OCI-LY7 (cell line): Measurements from ENCODE around the gene SPAG16. TPM values are rescaled to one million over a fixed set of nuclear protein-coding genes. Genes with fewer than 3 reads are reported as not detected.

Experiments used
- BruUV-seq: library from RNA; stranded (reverse); fragments of 400-500 nt; replicated peaks from 2 replicates; lab custom pipeline; 2021; lab: Mats Ljungman, UMichigan
- CTCF ChIA-PET: fragments of 300-600 bp; sonication (Branson Sonifier 250); formaldehyde crosslinking; loops from one replicate; lab custom pipeline; 2022; ENCODE audit warnings: antibody characterized with exemption; ENCODE audit not compliant: unreplicated experiment; lab: Charles Lee
- POLR2A ChIA-PET: fragments of 300-600 bp; sonication (Branson Sonifier 250); formaldehyde crosslinking; loops from one replicate; lab custom pipeline; 2022; ENCODE audit warnings: antibody characterized with exemption; lab: Charles Lee
- DNase-seq: peaks from one replicate; pipeline ENCODE4 v3.0.0-alpha.2; 2015; ENCODE audit warnings: low spot score
- H2AFZ ChIP-seq: fragments of 200-600 bp; sonication (generic), shearing (Covaris generic); 2 replicates; pipeline ENCODE4 v1.6.1; 2014; ENCODE audit warnings: mild to moderate bottlenecking, antibody characterized with exemption, low read length, moderate library complexity
- H3K27ac ChIP-seq: fragments of 200-600 bp; sonication (generic); 2 replicates; pipeline ENCODE4 v1.5.1; 2014; ENCODE audit warnings: mixed run types, low read depth, mild to moderate bottlenecking, moderate library complexity, low read length, inconsistent platforms; ENCODE audit not compliant: poor library complexity, severe bottlenecking
- H3K36me3 ChIP-seq: fragments of 200-600 bp; sonication (generic); 2 replicates; pipeline ENCODE4 v1.6.1; 2014; ENCODE audit warnings: mild to moderate bottlenecking, antibody characterized with exemption, low read length, moderate library complexity, mixed read lengths; ENCODE audit not compliant: insufficient read depth
- H3K4me1 ChIP-seq: fragments of 200-600 bp; sonication (generic); 2 replicates; pipeline ENCODE4 v1.5.1; 2014; ENCODE audit warnings: mild to moderate bottlenecking, low read length; ENCODE audit not compliant: insufficient read depth, poor library complexity, severe bottlenecking
- H3K4me2 ChIP-seq: fragments of 200-600 bp; sonication (generic); 2 replicates; pipeline ENCODE4 v1.6.1; 2014; ENCODE audit warnings: mild to moderate bottlenecking, low read length
- H3K4me3 ChIP-seq: fragments of 200-600 bp; sonication (generic); 2 replicates; pipeline ENCODE4 v1.5.1; 2014; ENCODE audit warnings: mild to moderate bottlenecking, low read depth, low read length; ENCODE audit not compliant: poor library complexity, severe bottlenecking
- H3K79me2 ChIP-seq: fragments of 200-600 bp; sonication (generic); 2 replicates; pipeline ENCODE4 v1.6.1; 2016; ENCODE audit warnings: low read depth, mild to moderate bottlenecking, low read length, moderate library complexity, mixed read lengths; ENCODE audit not compliant: insufficient read depth
- H3K9me2 ChIP-seq: fragments of 200-600 bp; sonication (generic); 2 replicates; pipeline ENCODE4 v1.6.1; 2016; ENCODE audit warnings: mild to moderate bottlenecking, low read length, mixed read lengths; ENCODE audit not compliant: insufficient read depth
- H3K9me3 ChIP-seq: fragments of 200-600 bp; sonication (generic); 2 replicates; pipeline ENCODE4 v1.6.1; 2014; ENCODE audit warnings: mild to moderate bottlenecking, mixed run types, low read length, mixed read lengths
- H4K20me1 ChIP-seq: fragments of 200-600 bp; sonication (generic); 2 replicates; pipeline ENCODE4 v1.6.1; 2014; ENCODE audit warnings: mild to moderate bottlenecking, antibody characterized with exemption, low read length, moderate library complexity, mixed read lengths; ENCODE audit not compliant: insufficient read depth
- CTCF ChIP-seq: fragments of 200-600 bp; sonication (generic); conservative IDR thresholded peaks from 2 replicates; pipeline ENCODE4 v1.5.1; 2014; ENCODE audit warnings: mild to moderate bottlenecking, antibody characterized with exemption, low read length, moderate library complexity, mixed read lengths
- EZH2phosphoT487 ChIP-seq: fragments of 200-600 bp; sonication (generic); IDR thresholded peaks from 2 replicates; pipeline ENCODE4 v1.6.1; 2018; ENCODE audit warnings: low read depth, borderline replicate concordance, mild to moderate bottlenecking, mixed run types, antibody characterized with exemption, low read length, moderate library complexity, mixed read lengths
- intact Hi-C: fragments of 100-400 bp; cut with micrococcal nuclease; formaldehyde crosslinking; loops from one replicate; pipeline ENCODE4 v1.10.0; 2022; ENCODE audit not compliant: unreplicated experiment
- total RNA-seq, 2 experiments: library from RNA; depleted of rRNA in 1 of 2; stranded (reverse); fragments of >200 nt in 1 of 2; shearing (Covaris generic) in 1 of 2; gene quantifications; 2 replicates each; pipeline ENCODE4 v1.2.3, GENCODE V29; 2014 to 2022

SPAG16 gene
- total RNA-seq, 2 experiments from 2014 or later = 22.1 to 24.2 TPM

DNA sequence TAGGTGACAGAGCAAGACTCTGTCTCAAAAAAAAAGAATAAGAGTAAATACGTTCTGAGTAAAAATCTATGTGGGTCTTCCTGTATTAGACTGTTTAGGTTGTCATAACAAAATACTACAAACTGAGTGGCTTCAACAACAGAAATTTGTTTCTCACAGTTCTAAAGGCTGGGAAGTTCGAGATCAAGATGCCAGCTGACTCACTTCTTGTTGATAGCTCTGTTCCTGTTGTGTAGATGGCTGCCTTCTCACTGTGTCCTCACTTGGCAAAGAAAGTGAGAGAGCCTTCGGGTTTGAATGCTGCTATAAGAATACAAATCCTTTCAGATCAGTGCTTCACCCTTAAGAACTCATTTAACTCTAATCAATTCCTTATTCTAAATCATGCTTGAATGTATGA is 696.6 kb downstream of the SPAG16 start:
- ChIA-PET POLR2A (no interaction called here), CTCF (no interaction called here)
- no peaks in the 10 kb centered on the region for H4K20me1 ChIP-seq
- no peaks in the 10 kb centered on the region for H3K9me3 ChIP-seq
- no peaks in the 10 kb centered on the region for H3K79me2 ChIP-seq
- H3K4me2 ChIP-seq = no peak overlapping the region
- H3K4me3 ChIP-seq = no peak overlapping the region
- DNase-seq = no peak
- H3K9me2 ChIP-seq = no peaks in the 10 kb centered on the region
- intact Hi-C loops = no loop called here
- no peak overlapping the region for H3K27ac ChIP-seq
- H2AFZ ChIP-seq = no peak overlapping the region
- no peak for TF ChIP-seq EZH2phosphoT487
- no peak for TF ChIP-seq CTCF
- no peaks in the 10 kb centered on the region for H3K4me1 ChIP-seq
- BruUV-seq = no TSS peak
- no peaks in the 10 kb centered on the region for H3K36me3 ChIP-seq

GRCh38 chr2:213989207-213989606 is 704.9 kb downstream of the SPAG16 start:
- H3K4me1 ChIP-seq = no peaks in the 10 kb centered on the region
- no peaks in the 10 kb centered on the region for H4K20me1 ChIP-seq
- no peaks in the 10 kb centered on the region for H3K36me3 ChIP-seq
- no peak overlapping the region for H3K27ac ChIP-seq
- H3K9me2 ChIP-seq = no peaks in the 10 kb centered on the region
- H3K79me2 ChIP-seq = no peaks in the 10 kb centered on the region
- H3K9me3 ChIP-seq = no peaks in the 10 kb centered on the region
- ChIA-PET CTCF (no interaction called here), POLR2A (interaction anchor here (1.2 kb wide), 1 partner anchor 8 kb away, joined by 3 read pairs; no protein-coding TSS in a partner anchor)
- no peak overlapping the region for H2AFZ ChIP-seq
- DNase-seq = no peak
- H3K4me3 ChIP-seq = no peak overlapping the region
- TF ChIP-seq EZH2phosphoT487 = no peak
- TF ChIP-seq CTCF = no peak
- BruUV-seq = no TSS peak
- intact Hi-C loops = no loop called here
- H3K4me2 ChIP-seq = no peak overlapping the region

DNA sequence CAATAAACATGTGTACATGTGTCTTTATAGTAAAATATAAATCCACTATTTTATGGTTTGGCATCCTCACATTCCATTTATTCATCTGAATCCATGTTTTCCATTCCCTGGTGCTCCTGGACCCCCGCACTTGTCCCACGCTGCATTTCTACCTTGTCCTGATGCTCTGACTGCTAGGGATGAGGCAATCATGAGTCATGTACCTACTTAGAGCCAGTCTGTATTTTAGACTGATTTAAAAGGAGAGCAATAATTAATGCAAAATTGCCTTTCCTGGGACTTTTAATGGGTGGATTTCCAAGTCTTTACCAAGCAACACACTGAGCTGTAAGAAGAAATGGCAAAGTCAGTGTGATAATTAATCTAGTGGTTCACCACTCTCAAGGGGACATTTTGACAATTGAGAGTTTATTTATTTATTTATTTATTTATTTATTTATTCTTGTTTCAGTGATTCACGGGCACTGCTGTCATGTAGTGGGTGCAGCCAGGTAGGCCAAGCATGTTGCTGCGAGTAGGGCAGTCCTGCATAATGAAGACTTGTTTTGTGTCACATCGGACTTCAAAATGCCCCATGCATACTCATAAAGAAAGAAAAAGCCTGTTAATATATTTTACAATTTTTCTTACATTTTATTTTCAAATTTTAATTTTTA is 707.3 kb downstream of the SPAG16 start:
- Histone ChIP-seq H3K9me3 (no peaks in the 10 kb centered on the region), H3K4me3 (no peak overlapping the region), H3K4me2 (no peak overlapping the region), H3K4me1 (no peaks in the 10 kb centered on the region), H3K27ac (no peak overlapping the region), H3K9me2 (no peaks in the 10 kb centered on the region), H2AFZ (no peak overlapping the region), H4K20me1 (no peaks in the 10 kb centered on the region), H3K79me2 (no peaks in the 10 kb centered on the region), H3K36me3 (no peaks in the 10 kb centered on the region)
- TF ChIP-seq CTCF (no peak), EZH2phosphoT487 (no peak)
- ChIA-PET POLR2A (no interaction called here), CTCF (no interaction called here)
- no TSS peak for BruUV-seq
- DNase-seq = no peak
- intact Hi-C loops = no loop called here
